8988T (cell line): ENCODE results near the gene GDPD4.

ENCODE experiments used
- DNase-seq: peaks from one replicate; pipeline ENCODE4 v3.0.0; 2011

The GDPD4 gene

GRCh38 chr11:77171885-77172665, 129.4 kb downstream of the GDPD4 start:
- DNase-seq, result no peak

- no peak for DNase-seq
These were observed 130.2 kb downstream of the GDPD4 start for GRCh38 chr11:77171254-77171653.

- no peak for DNase-seq
These were observed 131.4 kb downstream of the GDPD4 start for GRCh38 chr11:77170107-77170506.

GRCh38 chr11:77167791-77168190, 133.7 kb downstream of the GDPD4 start:
- DNase-seq, result no peak

GRCh38 chr11:77167111-77167626, 134.3 kb downstream of the GDPD4 start:
- DNase-seq, result no peak
